ENCODE data around the gene CALB2.

CALB2 gene

GRCh38 chr16:71369494-71369893 is 11.0 kb downstream of the CALB2 start:
- TF ChIP-seq CTCF (IDR thresholded peaks at IDR 0.05; ENCODE audit: insufficient read depth, low read depth, low read length, missing control alignments) = no peak
- no peak overlapping the region for H3K4me3 ChIP-seq (ENCODE audit: low read depth, low read length)
- peak; percentile 5 for DNase-seq (ENCODE audit: low read depth)

GRCh38 chr16:71371237-71371636 is 12.7 kb downstream of the CALB2 start:
- DNase-seq (ENCODE audit: low read depth) = no peak
- TF ChIP-seq CTCF (IDR thresholded peaks at IDR 0.05; ENCODE audit: insufficient read depth, low read depth, low read length, missing control alignments) = no peak
- no peak overlapping the region for H3K4me3 ChIP-seq (ENCODE audit: low read depth, low read length)

- H3K4me3 ChIP-seq (ENCODE audit: low read depth, low read length) = no peak overlapping the region
- no peak for DNase-seq (ENCODE audit: low read depth)
- TF ChIP-seq CTCF (IDR thresholded peaks at IDR 0.05; ENCODE audit: insufficient read depth, low read depth, low read length, missing control alignments) = no peak
Measured at GRCh38 chr16:71373073-71373472, 14.6 kb downstream of the CALB2 start.

GRCh38 chr16:71376465-71377157 is 18.1 kb downstream of the CALB2 start:
- H3K4me3 ChIP-seq (ENCODE audit: low read depth, low read length) = no peak overlapping the region
- no peak for DNase-seq (ENCODE audit: low read depth)
- TF ChIP-seq CTCF (IDR thresholded peaks at IDR 0.05; ENCODE audit: insufficient read depth, low read depth, low read length, missing control alignments) = no peak

GRCh38 chr16:71379711-71380110 is 21.2 kb downstream of the CALB2 start:
- no peak for DNase-seq (ENCODE audit: low read depth)
- H3K4me3 ChIP-seq (ENCODE audit: low read depth, low read length) = no peak overlapping the region
- no peak for TF ChIP-seq CTCF (IDR thresholded peaks at IDR 0.05; ENCODE audit: insufficient read depth, low read depth, low read length, missing control alignments)

GRCh38 chr16:71380831-71381230 is 22.3 kb downstream of the CALB2 start:
- no peak for TF ChIP-seq CTCF (IDR thresholded peaks at IDR 0.05; ENCODE audit: insufficient read depth, low read depth, low read length, missing control alignments)
- no peak overlapping the region for H3K4me3 ChIP-seq (ENCODE audit: low read depth, low read length)
- no peak for DNase-seq (ENCODE audit: low read depth)

All from GM12865 (cell line).